Measurements from ENCODE around the gene MED27.

MED27 gene

GRCh38 chr9:132079391-132080091 lies at the start of gene MED27:
Gene MED27, minus strand, starts transcription at chr9:132079867. Its CDS starts 23 bp downstream, at chr9:132079844.
- peak; percentile 91 for DNase-seq

GRCh38 chr9:132127888-132128534 lies 48.3 kb upstream of the MED27 start:
- no peak for DNase-seq

- no peak for DNase-seq
Measured at GRCh38 chr9:132126680-132127236, 47.1 kb upstream of the MED27 start.

GRCh38 chr9:132125944-132126679 lies 46.4 kb upstream of the MED27 start:
- no peak for DNase-seq

GRCh38 chr9:132125361-132125760 lies 45.7 kb upstream of the MED27 start:
- DNase-seq: no peak

GRCh38 chr9:132124800-132125199 lies 45.1 kb upstream of the MED27 start:
- DNase-seq: no peak

- no peak for DNase-seq
Measured at GRCh38 chr9:132121021-132121420, 41.4 kb upstream of the MED27 start.

GRCh38 chr9:132117694-132118093 lies 38.0 kb upstream of the MED27 start:
- DNase-seq: no peak

GRCh38 chr9:132116583-132116982 lies 36.9 kb upstream of the MED27 start:
- DNase-seq: no peak

GRCh38 chr9:132114102-132114707 lies 34.5 kb upstream of the MED27 start:
- DNase-seq: peak; percentile 43

GRCh38 chr9:132109291-132109690 lies 29.6 kb upstream of the MED27 start:
- DNase-seq: no peak

GRCh38 chr9:132108728-132109127 lies 29.1 kb upstream of the MED27 start:
- DNase-seq: no peak

GRCh38 chr9:132099741-132100407 lies 20.2 kb upstream of the MED27 start:
- DNase-seq: no peak

GRCh38 chr9:132099167-132099566 lies 19.5 kb upstream of the MED27 start:
- DNase-seq: no peak

- peak; percentile 81 for DNase-seq
Measured at GRCh38 chr9:132094314-132094791, 14.7 kb upstream of the MED27 start.

GRCh38 chr9:132090771-132091170 lies 11.1 kb upstream of the MED27 start:
- DNase-seq: peak; percentile 9

GRCh38 chr9:132087438-132088030 lies 7.9 kb upstream of the MED27 start:
- no peak for DNase-seq

- no peak for DNase-seq
Measured at GRCh38 chr9:132082188-132082587, 2.5 kb upstream of the MED27 start.

- peak; percentile 4 for DNase-seq
Measured at GRCh38 chr9:132078699-132079356, 839 bp downstream of the MED27 start.

GRCh38 chr9:132077881-132078698 lies 1.6 kb downstream of the MED27 start:
- DNase-seq: peak; percentile 80

Measured in EL (cell line).